Inferior parietal cortex (tissue), 1 donor: ENCODE results near the gene CLK2.
A peak's percentile ranks its signal among the peaks of the same experiment; 100 is the strongest.
"Not testable (repeated sequence)": the region's sequence is repeated elsewhere in the genome, so short reads cannot be mapped to it uniquely, and the experiment has no call there.

Source experiments
- DNase-seq: peaks from one replicate; pipeline ENCODE4 v3.0.0-alpha.2; 2016; ENCODE audit errors: extremely low spot score

Gene CLK2

DNA sequence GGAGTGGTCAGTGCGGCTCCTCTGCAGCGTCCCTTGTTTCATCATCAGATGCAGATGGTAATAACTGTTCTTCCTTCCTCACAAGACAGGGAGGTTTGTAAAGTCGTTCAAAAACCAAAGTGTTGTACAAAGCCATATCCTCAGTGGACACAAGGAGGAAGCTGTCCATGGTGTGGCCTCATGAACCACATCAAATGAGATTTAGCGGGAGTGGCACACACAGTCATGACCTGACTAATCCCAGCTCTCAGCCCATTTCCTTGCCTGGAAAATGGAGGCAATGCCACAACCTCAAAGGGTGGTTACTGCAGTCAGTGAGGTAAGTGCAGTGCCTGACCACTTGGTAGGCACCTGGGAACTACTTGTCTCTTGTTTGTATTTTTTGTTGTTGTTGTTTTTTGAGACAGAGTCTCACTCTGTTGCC is 31.5 kb downstream of the CLK2 start:
- no peak for DNase-seq

DNA sequence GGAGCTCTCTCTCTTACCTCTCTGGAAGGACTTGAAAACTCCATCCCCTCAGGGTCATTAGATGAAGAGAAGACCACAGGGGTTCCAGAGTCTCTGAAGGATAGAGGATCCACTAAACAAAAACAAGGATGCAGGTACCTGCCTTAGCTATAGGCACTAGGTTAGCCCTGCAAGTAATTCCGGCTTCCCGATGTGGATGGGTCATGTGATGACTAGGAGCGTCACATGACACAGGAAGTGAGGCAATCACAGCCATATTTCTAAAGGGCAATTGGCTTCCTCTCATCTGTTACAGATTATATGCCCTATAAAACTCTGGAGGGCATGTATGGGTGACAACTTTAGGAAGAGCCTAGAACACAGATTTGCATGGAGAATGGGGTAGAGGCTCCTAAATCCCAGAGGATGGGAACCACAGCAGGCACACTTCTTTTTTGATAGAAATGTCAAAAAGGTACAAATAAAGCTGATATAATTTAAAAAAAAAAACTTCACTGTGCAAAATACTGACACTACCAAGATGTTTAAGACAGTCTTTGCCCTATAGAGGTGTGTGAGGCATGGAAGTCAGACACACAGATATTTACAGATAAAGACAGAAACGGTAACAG is 32.1 kb downstream of the CLK2 start:
- DNase-seq, result peak; percentile 97

DNA sequence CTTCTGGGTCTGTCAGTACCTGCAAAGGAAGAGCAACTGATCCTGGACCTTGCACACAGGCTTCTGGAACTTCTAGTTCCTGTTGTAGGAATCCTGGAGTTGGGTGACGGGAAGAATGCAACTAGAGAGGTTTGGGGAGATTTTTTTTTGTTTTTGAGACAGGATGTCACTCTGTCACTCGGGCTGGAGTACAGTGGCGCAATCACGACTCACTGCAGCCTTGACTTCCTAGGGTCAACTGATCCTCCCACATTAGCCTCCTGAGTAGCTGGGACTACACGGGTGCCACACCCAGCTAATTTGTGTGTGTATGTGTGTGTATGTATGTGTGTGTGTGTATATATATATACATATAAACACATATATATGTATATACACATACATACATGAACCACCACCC is 36.9 kb downstream of the CLK2 start:
- no peak for DNase-seq

DNA sequence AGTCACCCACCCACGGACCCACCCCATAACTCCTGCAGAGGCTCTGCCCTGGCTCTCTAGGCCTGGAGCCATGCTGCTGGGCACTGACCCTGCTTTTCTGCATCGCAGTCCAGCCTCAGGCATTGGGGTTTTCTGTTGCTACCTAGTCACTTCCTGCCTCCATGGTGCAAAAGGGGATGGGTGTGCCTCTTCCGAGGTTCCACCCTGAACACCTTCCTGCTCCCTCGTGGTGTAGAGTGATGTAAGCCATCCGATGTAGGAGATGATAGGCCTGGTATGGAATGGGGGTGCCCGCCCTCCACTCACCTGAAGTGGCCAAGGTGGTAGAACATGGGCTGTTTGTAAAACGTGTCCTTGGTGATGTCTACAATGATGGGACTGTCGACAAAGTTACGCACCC is 37.9 kb downstream of the CLK2 start:
- not testable (repeated sequence) for DNase-seq

DNA sequence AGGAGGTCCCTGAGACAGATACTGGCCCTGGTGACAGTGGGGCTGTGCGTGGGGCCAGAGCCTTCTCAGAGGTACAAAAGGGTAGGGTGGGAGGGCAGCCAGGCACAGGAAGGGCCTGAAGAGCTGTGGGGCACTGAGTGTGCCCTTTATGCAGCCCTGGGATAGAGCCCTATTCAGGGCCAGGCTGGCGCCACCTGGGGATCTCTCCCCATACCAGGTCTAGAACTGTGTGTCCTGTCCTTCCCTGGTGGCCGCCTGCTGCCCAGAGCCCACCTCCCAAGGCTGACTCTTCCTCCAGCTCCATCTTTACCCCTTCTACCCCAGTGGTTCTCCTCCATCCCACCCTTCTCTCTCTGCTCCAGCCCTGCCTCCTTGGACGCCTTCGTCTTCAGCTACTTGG is 39.8 kb downstream of the CLK2 start:
- DNase-seq, result not testable (repeated sequence)

DNA sequence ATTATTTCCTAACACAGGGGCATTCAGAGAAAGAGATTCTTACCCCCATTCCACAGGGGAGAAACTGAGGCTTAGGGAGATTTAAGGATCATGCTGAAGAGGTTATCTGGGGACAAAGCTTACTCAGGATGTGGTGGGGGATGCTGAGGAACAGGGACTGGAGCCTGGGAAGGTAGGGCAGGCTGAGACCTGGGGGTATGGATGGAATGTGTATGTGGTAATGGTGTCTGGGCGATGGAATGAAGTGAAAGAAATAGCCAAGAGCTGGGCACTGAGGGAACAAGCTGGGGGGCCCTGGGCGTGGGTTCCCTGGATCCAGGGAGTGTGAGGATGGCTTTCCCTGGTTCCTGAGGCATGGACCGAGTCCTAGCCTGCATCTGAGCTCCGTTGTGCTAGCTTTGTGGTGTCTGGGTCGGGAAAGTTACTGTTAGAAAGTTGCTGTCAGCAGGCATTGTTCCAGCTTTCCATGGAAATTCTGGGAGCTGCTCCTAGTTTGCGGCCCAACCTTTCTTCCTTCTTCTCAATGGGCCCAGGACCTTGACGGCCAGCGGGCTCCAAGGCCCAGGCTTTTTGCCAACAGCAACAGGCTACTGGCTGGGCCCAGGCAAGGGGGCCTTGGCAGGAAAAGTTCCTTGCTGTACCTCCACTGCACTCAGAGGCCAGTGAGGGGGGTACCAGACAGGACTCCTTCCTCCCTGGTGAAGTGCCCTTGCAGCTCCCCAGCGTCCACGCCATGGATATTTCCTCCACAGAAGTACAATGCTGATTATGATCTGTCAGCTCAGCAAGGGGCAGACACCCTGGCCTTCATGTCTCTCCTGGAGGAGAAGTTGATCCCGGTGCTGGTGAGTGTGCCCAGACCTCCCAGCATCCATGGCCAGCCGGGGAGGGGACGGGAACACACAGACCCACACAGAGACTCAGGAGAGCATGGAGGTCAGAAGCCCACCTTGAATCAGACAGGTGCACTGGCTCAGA is 41.0 kb downstream of the CLK2 start:
- DNase-seq, result not testable (repeated sequence)

DNA sequence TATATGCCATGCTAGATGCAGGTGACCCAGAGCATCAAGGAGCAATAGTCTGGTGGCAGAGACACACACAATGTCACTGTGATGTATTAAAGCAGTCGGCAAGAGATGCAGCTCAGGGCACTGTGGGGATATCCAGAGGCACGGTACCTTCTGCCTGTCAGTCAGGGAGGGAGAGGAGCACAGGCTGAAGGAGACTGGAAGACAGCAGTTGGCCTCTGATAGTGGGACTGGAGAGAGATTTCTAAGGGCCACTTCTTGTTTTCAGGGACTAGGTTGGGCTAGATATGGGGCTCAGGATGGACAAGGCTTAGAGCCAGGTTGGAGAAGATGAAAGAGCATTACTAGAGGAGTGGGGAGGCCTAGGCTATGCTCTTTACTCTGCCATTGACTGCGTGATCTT is 42.0 kb downstream of the CLK2 start:
- not testable (repeated sequence) for DNase-seq

DNA sequence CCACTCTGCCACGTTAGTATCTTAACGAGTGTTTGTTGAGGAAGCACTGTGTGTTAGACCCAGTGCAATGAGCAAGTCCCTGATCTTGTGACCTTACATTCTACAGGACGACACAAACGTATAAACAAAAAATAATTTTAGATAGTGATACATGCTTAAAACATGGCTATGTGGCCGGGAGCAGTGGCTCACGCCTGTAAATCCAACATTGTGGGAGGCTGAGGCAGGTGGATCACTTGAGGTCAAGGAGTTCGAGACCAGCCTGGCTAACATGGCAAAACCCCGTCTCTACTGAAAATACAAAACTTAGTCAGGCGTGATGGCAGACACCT is 45.2 kb downstream of the CLK2 start:
- DNase-seq, result no peak

DNA sequence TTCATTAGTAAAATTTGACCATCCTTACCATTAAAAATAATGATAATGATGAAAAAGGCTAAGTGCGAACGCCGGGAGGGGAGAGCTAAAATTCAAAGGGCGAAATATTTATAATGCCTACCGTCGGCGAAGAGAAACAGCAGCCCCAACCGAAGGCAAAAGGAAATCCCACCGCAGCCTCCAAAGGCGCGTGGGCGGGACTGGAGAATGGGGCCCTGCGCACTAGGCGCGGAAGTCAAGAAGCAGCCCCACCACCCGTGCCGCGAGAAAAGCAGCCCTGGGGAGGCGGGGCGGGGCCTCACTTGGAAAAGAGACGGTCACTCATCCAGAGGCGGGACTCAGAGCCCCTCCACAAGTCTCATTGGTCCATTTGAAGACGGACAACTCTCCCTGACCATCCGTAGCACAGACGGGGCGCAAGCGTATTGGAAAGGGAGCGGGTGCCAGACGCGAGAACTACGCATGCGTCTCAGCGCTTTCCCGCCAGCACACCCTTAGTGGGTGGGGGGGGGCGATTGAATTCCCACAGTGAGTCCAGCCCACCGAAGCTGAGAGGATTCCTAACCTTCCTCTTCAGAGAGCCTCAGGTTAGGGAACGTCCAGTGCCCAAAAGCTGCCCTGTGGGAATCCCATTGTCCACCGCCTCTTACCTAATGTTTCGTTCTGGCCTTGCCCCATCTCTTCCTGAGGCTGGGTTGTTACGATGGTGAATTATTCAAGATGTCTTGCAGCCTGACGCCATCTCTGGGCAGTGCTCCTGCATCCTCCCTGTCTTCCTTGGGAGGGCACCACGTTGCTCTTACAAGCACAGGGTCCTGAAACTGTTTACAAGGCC is 45.8 kb downstream of the CLK2 start:
- DNase-seq, result peak; percentile 99

DNA sequence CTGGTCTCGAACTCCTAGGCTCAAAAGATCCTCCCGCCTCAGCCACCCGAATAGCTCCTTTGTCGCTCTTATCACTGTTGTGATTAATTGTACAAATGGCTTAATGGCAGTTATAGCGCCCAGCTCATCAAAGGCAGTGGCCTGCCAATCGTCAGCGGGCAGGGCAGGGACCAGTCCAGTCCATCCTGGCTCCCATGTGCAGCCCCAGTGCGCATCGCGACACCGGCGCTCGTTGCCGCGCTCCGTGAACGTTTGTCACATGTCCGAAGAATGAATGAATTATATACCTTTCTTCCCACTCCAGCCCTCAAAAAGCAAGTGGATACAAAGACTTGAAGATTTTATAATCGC is 46.4 kb downstream of the CLK2 start:
- DNase-seq, result peak; percentile 58

DNA sequence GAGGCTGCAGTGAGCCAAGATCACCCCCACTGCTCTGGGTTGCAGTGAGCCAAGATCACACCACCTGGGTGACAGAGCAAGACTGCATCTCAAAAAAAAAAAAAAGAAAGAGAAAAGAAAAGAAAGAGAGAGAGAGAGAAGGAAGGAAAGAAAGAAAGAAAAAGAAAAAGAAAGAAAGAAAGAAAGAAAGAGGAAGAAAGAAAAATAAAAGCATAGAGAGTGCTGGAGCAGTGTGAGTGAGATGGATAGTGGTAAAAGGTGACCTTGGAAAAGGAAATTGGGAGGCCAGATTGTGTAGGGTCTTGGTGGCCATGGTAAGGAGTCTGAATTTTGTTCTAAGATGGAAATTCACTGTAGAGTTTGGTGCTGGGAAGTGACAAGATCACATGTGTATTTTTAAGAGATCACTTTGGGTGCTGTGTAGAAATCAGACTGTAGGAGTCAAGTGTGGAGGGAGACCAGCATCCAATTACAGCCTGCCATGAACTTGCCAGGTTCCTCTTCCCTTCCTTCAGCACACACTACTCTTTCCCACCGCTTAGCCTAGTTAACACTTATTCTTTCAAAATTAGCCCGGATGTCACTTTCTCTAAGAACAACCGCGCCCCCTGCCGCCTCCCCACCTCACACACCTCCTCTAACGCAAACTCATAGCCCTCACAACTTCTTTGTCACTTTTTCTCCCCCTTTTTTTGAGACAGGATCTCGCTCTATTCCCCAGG is 47.0 kb downstream of the CLK2 start:
- DNase-seq, result peak; percentile 66

DNA sequence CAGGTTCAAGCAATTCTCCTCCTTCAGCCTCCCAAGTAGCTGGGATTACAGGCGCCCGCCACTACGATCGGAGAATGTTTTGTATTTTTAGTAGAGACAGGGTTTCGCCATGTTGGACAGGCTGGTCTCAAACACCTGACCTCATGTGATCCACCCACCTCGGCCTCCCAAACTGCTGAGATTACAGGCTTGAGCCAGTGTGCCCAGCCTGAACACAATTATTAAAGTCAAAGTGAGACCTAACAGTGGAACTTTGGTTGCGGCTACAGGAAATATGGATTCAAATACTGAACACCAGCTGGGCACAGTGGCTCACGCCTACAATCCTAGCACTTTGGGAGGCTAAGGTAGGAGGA is 47.9 kb downstream of the CLK2 start:
- not testable (repeated sequence) for DNase-seq

DNA sequence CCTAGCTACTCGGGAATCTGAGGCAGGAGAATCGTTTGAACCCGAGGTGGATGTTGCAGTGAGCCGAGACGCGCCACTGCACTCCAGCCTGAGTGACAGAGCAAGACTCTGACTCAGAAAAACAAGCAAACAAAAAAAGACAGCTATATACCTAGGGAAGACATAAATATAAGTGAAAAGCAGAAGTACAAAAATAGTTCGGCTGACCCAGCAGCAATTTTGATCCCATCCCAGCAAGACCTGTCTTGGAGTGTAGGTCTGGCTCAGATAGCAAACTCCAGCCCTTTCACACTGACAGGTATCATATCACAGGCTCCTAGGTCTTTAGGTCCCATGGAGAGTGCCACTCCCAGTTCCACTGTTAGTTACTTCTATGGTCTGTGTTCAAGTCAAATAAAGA is 50.3 kb downstream of the CLK2 start:
- DNase-seq, result no peak

DNA sequence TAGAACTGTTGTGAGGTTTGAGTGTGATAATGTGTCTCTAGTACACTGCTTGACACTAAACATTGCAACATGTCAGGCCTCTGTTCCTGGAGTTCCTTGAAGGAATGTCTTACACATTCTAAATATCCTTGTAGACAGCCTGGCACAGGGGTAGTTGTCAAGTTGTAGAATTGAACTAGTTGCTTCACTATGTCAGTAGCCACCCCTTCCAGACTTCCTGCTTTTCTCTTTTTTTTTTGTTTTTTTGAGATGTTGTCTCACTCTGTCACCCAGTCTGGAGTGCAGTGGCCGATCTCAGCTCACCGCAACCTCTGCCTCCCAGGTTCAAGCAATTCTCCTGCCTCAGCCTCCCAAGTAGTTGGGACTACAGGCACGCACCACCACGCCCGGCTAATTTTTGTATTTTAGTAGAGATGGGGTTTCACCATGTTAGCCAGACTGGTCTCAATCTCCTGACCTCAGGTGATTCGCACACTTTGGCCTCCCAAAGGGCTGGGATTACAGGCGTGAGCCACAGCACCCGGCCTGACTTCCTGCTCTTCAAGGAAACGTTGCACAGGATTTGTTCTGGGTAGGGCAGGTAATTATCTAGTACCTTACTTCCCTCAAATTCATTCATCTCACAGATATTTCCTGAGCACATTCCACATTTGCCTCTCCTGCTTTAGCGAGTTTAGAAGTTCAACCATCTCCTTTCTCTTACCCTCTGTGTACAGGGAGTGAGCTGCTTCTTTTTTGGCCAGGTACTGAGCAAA is 52.9 kb downstream of the CLK2 start:
- DNase-seq, result not testable (repeated sequence)

DNA sequence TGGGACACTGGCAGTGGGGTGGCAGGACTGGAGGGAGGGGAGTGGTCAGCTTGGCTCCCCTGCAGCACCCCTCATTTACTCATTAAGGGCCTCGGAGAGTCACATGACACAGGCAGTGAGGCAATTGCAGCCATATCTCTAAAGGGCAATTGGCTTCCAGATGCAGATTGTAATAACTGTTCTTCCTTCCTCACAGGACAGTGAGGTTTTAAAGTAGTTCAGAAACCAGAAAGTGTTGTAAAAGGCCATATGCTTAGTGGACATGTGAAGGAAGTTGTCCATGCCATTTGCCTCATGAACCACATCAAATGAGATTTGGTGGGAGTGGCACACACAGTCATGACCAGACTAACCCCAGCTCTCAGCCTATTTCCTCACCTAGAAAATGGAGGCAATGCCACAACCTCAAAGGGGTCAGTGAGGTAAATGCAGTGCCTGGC is 53.7 kb downstream of the CLK2 start:
- peak; percentile 84 for DNase-seq

DNA sequence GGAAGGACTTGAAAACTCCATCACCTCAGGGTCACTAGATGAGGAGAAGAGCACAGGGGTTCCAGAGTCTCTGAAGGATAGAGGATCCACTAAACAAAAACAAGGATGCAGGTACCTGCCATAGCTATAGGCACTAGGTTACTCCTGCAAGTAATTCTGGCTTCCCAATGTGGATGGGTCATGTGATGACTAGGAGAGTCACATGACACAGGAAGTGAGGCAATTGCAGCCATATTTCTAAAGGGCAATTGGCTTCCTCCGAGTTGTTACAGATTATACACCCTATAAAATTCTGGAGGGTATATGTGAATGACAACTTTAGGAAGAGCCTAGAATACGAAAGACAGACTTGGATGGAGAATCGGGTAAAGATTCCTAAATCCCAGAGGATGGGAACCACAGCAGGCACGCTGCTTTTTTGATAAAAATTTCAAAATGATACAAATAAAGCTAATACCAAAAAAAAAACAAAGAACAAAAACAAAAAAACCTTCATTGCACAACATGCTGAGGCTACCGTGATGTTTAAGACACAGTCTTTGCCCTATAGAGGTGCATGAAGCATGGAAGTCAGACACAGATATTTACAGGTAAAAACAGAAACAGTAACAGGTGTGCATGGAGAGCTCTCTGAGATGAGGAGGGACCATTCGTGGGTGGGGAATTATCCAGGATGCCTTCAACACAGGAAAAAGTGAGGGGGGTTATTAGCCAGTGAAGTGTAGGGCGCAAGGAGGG is 54.3 kb downstream of the CLK2 start:
- DNase-seq, result peak; percentile 98

DNA sequence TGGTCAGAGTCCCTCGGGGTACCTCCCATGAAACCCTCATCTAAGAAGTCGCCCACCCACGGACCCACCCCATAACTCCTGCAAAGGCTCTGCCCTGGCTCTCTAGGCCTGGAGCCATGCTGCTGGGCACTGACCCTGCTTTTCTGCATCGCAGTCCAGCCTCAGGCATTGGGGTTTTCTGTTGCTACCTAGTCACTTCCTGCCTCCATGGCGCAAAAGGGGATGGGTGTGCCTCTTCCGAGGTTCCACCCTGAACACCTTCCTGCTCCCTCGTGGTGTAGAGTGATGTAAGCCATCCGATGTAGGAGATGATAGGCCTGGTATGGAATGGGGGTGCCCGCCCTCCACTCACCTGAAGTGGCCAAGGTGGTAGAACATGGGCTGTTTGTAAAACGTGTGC is 58.6 kb downstream of the CLK2 start:
- not testable (repeated sequence) for DNase-seq
